HepG2 (cell line): ENCODE measurements around the gene SLC5A6. TPM values are rescaled to one million over a fixed set of nuclear protein-coding genes. Genes with fewer than 3 reads are reported as not detected.
A peak's percentile ranks its signal among the peaks of the same experiment; 100 is the strongest.

Source experiments
- ADNP ChIP-seq: sonication (generic); formaldehyde crosslinking; IDR thresholded peaks from 2 replicates; pipeline ENCODE4 v1.4.0; 2020; ENCODE audit warnings: missing genetic modification reagents
- FOXJ3 ChIP-seq: sonication (generic); formaldehyde crosslinking; IDR thresholded peaks from 2 replicates; pipeline ENCODE4 v1.4.0; 2020; ENCODE audit warnings: missing genetic modification reagents, mild to moderate bottlenecking, borderline replicate concordance
- GATA4 ChIP-seq: sonication (generic); IDR thresholded peaks from 2 replicates; pipeline ENCODE4 v1.6.1; 2016; ENCODE audit warnings: antibody characterized with exemption, low read depth, borderline replicate concordance
- NFE2L1 ChIP-seq: sonication (generic); formaldehyde crosslinking; IDR thresholded peaks from 2 replicates; pipeline ENCODE4 v1.4.0; 2020; ENCODE audit warnings: missing genetic modification reagents, mild to moderate bottlenecking, borderline replicate concordance
- PLRG1 ChIP-seq: fragments of 450-650 bp; conservative IDR thresholded peaks from 2 replicates; pipeline ENCODE4 v1.6.1; 2016
- SALL2 ChIP-seq: sonication (generic); formaldehyde crosslinking; IDR thresholded peaks from 2 replicates; pipeline ENCODE4 v1.8.1; 2023; ENCODE audit warnings: mild to moderate bottlenecking, missing genetic modification reagents, inconsistent platforms
- SAP130 ChIP-seq: IDR thresholded peaks from 2 replicates; pipeline ENCODE4 v1.6.1; 2016; ENCODE audit warnings: low read depth
- polyA plus RNA-seq, 8 experiments: library from polyadenylated mRNA; depleted of rRNA in 3 of 8; stranded (reverse) in 7 of 8; unstranded in 1 of 8; fragments of >200 nt; fragmentation: Illumina TruSeq in 4 of 8; extraction: Trizol in 4 of 8; gene quantifications; 2 replicates each; pipeline versions ENCODE4 v1.2.1 to v1.2.3, GENCODE V29; 2011 to 2016; ENCODE audit warnings: low read depth in 4 of 8, missing spikeins in 1 of 8, mixed read lengths in 1 of 8; ENCODE audit not compliant: insufficient read depth in 1 of 8
- total RNA-seq, 5 experiments: library from RNA; depleted of rRNA; stranded (reverse); fragments of >200 nt; fragmentation: Illumina TruSeq; extraction: Trizol; gene quantifications; 2 replicates each; pipeline ENCODE4 v1.2.3, GENCODE V29; 2016; ENCODE audit warnings: low read depth in 1 of 5
- TF ChIP-seq, protein P1 (sequence below): sonication (generic); formaldehyde crosslinking; IDR thresholded peaks from 2 replicates; pipeline ENCODE4 v1.5.1; 2020; ENCODE audit warnings: mild to moderate bottlenecking, missing genetic modification reagents, moderate library complexity
- TF ChIP-seq, protein P2 (sequence below): sonication (generic); formaldehyde crosslinking; IDR thresholded peaks from 2 replicates; pipeline ENCODE4 v1.8.0; 2022; ENCODE audit warnings: mild to moderate bottlenecking, missing genetic modification reagents, moderate library complexity
- TF ChIP-seq, protein P3 (sequence below): sonication (generic); formaldehyde crosslinking; IDR thresholded peaks from 2 replicates; pipeline ENCODE4 v1.4.0; 2020; ENCODE audit warnings: missing genetic modification reagents
- TF ChIP-seq, protein P4 (sequence below): sonication (generic); formaldehyde crosslinking; IDR thresholded peaks from 2 replicates; pipeline ENCODE4 v1.5.0; 2020; ENCODE audit warnings: missing genetic modification reagents
- TF ChIP-seq, protein P5 (sequence below): sonication (generic); formaldehyde crosslinking; IDR thresholded peaks from 2 replicates; pipeline ENCODE4 v1.5.1; 2020; ENCODE audit warnings: missing genetic modification reagents, mild to moderate bottlenecking, borderline replicate concordance
- TF ChIP-seq, protein P6 (sequence below): sonication (generic); formaldehyde crosslinking; IDR thresholded peaks from 2 replicates; pipeline ENCODE4 v1.4.0; 2020; ENCODE audit warnings: missing genetic modification reagents; ENCODE audit errors: not compliant biosample characterization
- TF ChIP-seq, protein P7 (sequence below): sonication (generic); formaldehyde crosslinking; IDR thresholded peaks from 2 replicates; pipeline ENCODE4 v1.8.1; 2023; ENCODE audit warnings: mild to moderate bottlenecking, missing genetic modification reagents, borderline replicate concordance

Gene SLC5A6
- total and polyA plus RNA-seq, 2 of the 13 experiments (the other 11 are each of a cell fraction or from before 2014, with no cell fraction given) = 135 to 417 TPM

DNA sequence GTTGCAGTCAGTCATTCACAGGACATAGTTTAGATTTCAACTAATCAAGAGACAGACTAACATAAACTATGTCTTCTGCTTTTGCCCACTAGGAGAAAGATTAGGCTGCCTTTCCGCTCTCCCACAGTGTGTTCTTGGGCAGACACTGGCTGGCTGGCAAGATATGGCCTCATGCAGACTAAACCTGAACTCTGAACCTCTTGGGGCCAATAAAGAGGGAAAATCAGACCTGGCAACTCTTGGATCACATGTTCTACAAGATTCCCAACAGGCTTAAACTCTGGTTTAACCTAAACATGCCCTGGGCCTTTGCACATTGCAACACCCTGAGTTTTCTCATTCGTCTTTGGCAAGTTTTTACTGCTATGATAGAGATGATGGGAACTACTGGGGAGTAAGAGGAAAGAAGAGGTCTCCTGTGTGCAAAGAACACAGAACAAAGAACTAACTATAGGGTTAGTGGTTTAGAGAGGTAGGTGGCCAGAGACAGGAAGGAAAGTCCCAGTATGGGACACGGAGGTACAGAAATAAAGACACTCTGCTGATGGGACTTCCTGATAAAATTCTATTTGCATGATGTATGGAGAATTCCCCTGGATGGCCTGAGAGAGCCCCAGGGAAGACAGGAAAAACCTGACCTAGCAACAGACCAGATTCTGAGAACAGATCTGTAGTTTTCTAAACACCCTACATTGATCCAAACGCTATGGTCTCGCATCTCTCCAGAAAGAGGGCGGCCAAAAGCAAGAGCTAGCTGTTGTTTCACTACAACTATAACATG, 2.3 kb downstream of the SLC5A6 start (continued):
- TF ChIP-seq, protein P1, sequence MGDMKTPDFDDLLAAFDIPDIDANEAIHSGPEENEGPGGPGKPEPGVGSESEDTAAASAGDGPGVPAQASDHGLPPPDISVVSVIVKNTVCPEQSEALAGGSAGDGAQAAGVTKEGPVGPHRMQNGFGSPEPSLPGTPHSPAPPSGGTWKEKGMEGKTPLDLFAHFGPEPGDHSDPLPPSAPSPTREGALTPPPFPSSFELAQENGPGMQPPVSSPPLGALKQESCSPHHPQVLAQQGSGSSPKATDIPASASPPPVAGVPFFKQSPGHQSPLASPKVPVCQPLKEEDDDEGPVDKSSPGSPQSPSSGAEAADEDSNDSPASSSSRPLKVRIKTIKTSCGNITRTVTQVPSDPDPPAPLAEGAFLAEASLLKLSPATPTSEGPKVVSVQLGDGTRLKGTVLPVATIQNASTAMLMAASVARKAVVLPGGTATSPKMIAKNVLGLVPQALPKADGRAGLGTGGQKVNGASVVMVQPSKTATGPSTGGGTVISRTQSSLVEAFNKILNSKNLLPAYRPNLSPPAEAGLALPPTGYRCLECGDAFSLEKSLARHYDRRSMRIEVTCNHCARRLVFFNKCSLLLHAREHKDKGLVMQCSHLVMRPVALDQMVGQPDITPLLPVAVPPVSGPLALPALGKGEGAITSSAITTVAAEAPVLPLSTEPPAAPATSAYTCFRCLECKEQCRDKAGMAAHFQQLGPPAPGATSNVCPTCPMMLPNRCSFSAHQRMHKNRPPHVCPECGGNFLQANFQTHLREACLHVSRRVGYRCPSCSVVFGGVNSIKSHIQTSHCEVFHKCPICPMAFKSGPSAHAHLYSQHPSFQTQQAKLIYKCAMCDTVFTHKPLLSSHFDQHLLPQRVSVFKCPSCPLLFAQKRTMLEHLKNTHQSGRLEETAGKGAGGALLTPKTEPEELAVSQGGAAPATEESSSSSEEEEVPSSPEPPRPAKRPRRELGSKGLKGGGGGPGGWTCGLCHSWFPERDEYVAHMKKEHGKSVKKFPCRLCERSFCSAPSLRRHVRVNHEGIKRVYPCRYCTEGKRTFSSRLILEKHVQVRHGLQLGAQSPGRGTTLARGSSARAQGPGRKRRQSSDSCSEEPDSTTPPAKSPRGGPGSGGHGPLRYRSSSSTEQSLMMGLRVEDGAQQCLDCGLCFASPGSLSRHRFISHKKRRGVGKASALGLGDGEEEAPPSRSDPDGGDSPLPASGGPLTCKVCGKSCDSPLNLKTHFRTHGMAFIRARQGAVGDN (CRISPR knock-in tag) = no peak
- TF ChIP-seq SALL2 (CRISPR knock-in tag) = no peak
- TF ChIP-seq, protein P2, sequence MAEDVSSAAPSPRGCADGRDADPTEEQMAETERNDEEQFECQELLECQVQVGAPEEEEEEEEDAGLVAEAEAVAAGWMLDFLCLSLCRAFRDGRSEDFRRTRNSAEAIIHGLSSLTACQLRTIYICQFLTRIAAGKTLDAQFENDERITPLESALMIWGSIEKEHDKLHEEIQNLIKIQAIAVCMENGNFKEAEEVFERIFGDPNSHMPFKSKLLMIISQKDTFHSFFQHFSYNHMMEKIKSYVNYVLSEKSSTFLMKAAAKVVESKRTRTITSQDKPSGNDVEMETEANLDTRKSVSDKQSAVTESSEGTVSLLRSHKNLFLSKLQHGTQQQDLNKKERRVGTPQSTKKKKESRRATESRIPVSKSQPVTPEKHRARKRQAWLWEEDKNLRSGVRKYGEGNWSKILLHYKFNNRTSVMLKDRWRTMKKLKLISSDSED (CRISPR knock-in tag) = no peak
- no peak for TF ChIP-seq NFE2L1 (CRISPR knock-in tag)
- no peak for TF ChIP-seq ADNP
- TF ChIP-seq PLRG1 = no peak
- TF ChIP-seq, protein P3, sequence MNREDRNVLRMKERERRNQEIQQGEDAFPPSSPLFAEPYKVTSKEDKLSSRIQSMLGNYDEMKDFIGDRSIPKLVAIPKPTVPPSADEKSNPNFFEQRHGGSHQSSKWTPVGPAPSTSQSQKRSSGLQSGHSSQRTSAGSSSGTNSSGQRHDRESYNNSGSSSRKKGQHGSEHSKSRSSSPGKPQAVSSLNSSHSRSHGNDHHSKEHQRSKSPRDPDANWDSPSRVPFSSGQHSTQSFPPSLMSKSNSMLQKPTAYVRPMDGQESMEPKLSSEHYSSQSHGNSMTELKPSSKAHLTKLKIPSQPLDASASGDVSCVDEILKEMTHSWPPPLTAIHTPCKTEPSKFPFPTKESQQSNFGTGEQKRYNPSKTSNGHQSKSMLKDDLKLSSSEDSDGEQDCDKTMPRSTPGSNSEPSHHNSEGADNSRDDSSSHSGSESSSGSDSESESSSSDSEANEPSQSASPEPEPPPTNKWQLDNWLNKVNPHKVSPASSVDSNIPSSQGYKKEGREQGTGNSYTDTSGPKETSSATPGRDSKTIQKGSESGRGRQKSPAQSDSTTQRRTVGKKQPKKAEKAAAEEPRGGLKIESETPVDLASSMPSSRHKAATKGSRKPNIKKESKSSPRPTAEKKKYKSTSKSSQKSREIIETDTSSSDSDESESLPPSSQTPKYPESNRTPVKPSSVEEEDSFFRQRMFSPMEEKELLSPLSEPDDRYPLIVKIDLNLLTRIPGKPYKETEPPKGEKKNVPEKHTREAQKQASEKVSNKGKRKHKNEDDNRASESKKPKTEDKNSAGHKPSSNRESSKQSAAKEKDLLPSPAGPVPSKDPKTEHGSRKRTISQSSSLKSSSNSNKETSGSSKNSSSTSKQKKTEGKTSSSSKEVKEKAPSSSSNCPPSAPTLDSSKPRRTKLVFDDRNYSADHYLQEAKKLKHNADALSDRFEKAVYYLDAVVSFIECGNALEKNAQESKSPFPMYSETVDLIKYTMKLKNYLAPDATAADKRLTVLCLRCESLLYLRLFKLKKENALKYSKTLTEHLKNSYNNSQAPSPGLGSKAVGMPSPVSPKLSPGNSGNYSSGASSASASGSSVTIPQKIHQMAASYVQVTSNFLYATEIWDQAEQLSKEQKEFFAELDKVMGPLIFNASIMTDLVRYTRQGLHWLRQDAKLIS (CRISPR knock-in tag) = no peak
- TF ChIP-seq GATA4 = no peak
- TF ChIP-seq, protein P4, sequence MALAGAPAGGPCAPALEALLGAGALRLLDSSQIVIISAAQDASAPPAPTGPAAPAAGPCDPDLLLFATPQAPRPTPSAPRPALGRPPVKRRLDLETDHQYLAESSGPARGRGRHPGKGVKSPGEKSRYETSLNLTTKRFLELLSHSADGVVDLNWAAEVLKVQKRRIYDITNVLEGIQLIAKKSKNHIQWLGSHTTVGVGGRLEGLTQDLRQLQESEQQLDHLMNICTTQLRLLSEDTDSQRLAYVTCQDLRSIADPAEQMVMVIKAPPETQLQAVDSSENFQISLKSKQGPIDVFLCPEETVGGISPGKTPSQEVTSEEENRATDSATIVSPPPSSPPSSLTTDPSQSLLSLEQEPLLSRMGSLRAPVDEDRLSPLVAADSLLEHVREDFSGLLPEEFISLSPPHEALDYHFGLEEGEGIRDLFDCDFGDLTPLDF (CRISPR knock-in tag) = no peak
- TF ChIP-seq, protein P5, sequence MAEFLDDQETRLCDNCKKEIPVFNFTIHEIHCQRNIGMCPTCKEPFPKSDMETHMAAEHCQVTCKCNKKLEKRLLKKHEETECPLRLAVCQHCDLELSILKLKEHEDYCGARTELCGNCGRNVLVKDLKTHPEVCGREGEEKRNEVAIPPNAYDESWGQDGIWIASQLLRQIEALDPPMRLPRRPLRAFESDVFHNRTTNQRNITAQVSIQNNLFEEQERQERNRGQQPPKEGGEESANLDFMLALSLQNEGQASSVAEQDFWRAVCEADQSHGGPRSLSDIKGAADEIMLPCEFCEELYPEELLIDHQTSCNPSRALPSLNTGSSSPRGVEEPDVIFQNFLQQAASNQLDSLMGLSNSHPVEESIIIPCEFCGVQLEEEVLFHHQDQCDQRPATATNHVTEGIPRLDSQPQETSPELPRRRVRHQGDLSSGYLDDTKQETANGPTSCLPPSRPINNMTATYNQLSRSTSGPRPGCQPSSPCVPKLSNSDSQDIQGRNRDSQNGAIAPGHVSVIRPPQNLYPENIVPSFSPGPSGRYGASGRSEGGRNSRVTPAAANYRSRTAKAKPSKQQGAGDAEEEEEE (CRISPR knock-in tag) = no peak
- TF ChIP-seq, protein P6, sequence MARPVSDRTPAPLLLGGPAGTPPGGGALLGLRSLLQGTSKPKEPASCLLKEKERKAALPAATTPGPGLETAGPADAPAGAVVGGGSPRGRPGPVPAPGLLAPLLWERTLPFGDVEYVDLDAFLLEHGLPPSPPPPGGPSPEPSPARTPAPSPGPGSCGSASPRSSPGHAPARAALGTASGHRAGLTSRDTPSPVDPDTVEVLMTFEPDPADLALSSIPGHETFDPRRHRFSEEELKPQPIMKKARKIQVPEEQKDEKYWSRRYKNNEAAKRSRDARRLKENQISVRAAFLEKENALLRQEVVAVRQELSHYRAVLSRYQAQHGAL (CRISPR knock-in tag) = no peak
- TF ChIP-seq, protein P7, sequence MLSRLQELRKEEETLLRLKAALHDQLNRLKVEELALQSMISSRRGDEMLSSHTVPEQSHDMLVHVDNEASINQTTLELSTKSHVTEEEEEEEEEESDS (CRISPR knock-in tag) = no peak
- no peak for TF ChIP-seq FOXJ3 (CRISPR knock-in tag)
- peak; percentile 52 for TF ChIP-seq SAP130 (CRISPR knock-in tag)
